Vein endothelial cell (primary cell): ENCODE results near the gene ACOT13. TPM values are rescaled to one million over a fixed set of nuclear protein-coding genes. Genes with fewer than 3 reads are reported as not detected.

Source experiments
- total RNA-seq: library from RNA; depleted of rRNA; stranded (reverse); fragments of >200 nt; gene quantifications from 2 replicates; pipeline ENCODE4 v1.2.3, GENCODE V29; 2012

ACOT13 gene
- total RNA-seq, result 5.2 and 5.8 TPM in 2 replicates

DNA sequence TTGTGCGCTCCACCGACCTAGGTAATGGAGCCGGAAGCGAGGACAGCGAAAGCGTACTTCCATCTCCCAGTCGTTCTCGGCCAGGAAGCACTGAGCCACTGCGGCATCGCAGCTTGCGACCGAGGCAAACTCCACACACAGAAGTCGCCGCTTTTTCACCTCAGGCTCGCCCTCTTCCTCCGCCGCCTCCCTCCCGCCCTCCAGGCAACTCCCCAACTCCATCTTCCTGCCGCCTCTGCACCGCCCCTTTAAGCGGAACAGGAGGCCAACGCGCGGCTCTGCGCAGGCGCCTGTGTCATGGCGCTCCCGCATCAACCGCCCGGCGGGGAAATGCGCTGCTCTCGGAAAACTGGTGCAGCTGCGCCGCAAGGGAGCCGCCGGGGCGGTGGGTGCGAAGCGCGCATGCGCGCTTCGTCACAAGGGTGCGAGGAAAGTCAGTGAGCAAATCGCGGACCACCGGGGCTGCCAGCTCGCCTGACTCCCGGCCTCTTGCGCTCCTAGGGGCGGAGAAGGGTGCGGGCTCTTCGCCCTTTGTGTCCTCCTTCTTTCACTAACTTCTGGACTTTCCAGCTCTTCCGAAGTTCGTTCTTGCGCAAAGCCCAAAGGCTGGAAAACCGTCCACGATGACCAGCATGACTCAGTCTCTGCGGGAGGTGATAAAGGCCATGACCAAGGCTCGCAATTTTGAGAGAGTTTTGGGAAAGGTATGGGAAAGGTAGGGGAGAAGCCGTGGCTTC lies at the start of gene ACOT13, which contains the start of gene TDP2:
Gene ACOT13 (plus strand): TSS at position 437 of the 737 bp plus-strand sequence. CDS start 187 bp downstream, at position 624.
Gene TDP2 (minus strand): TSS at position 259 of the 737 bp plus-strand sequence. CDS start 37 bp downstream, at position 222.

DNA sequence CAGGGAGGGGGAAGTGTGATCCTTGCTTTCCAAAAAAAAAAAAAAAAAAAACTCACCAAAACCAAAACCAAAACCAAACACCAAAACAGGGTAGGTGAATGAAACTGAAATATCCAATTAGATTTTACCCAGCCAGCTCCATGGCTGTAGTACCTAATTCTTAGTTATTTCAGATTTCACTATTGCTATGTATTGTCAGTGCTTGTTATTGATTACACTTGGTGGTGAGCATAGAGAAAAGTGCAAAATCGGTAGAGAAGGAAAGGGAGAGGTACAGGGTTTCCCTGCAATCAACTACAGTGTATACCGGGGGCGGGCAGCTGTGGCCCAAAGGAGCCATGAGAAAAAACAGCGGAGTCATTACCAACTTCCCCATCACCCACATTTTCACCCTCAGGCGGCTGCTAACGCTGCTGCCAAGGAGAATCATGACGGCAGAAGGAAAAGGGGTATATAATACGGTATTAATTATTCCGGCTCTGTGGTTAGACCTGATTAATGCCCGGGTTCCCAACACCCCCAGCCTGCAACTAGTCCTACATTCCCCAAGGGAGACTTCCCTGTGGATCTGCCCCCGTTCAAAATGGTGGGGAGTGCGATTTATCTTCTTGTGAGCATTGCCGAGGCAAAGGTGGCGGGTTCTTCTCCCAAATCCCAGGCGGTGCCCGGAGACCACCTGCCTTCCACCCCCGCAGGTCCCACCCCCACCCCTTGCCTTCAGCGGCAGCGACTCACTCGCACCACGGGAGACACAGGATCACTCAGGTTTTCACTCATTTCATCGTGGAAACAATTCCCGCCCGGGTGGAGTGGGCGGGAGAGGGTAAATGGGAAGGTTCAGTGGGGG lies 52.5 kb downstream of the ACOT13 start, which contains the start of gene C6orf62:
Gene C6orf62 (minus strand): TSS at position 30 of the 847 bp plus-strand sequence. CDS start 486 bp downstream, outside the sequence.

Other genes starting within 250 kb of the ACOT13 start
- 0.19 and 0.33 TPM in 2 replicates for gene GPLD1, start 177.5 kb upstream of the ACOT13 start, total RNA-seq
- gene ALDH5A1, start 172.1 kb upstream of the ACOT13 start, total RNA-seq, result 0.48 and 0.98 TPM in 2 replicates
- under 0.01 TPM in 1 of 2 replicates, not detected in the other for gene KIAA0319, start 20.9 kb upstream of the ACOT13 start, total RNA-seq
- 17.6 and 23.8 TPM in 2 replicates for gene TDP2, start 178 bp upstream of the ACOT13 start, total RNA-seq
- gene C6orf62, start 52.1 kb downstream of the ACOT13 start, total RNA-seq, result 123 and 200 TPM in 2 replicates
- 14.0 and 28.7 TPM in 2 replicates for gene GMNN, start 107.9 kb downstream of the ACOT13 start, total RNA-seq
- not detected in 2 replicates for gene ARMH2, start 131.8 kb downstream of the ACOT13 start, total RNA-seq